Activated CD4-positive, alpha-beta T cell treated with anti-CD3 and anti-CD28 coated beads, Interleukin-2, amount 50 U/mL, for 16 hours (primary cell): Measurements from ENCODE around the gene TLK1.

Experiments
- DNase-seq: peaks from one replicate; pipeline ENCODE4 v3.0.0-alpha.2; 2020

TLK1 gene

DNA sequence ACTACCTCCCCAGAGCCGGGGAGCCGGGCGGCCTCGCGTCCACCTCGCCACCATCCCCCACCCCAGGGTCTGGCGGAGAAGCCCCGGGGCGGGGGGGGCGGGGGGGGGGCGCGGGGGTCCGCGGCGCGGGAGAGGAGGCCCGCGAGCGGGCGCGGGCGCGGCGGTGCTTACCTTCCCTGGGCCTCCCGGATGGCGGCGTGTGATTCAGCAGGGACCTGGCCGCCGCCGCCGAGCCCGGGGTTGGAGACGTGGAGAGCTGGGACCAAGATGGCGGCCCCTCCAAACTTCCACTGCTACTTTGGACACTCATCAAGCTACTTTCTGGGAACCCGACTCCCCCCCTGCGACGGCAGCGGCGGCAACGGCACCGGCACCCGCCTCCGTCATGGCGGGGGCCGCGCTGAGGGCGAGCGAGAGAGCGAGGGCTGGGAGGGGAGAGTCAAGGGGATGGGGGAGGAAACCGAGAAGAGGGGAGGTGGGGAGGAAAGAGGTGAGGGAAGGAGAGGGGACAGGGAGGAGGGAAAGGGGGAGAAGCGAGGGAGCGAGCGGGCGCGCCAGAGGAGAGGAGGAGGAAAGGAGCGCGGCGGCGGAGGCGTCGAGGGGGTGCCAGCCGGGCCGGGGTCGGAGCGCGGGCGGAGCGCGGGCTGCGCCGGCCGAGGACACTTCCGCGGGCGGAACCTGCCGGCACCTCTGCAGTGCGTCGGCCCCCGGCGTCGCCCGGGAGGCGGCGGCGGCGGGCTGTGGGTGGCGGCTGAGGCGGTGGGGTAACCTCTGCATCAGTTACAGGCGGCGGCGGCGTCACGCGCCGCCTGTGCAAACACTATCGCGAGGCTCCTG is at the start of gene TLK1:
Gene TLK1 (minus strand): TSS at position 775 of the 837 bp plus-strand sequence. CDS start 465 bp downstream, at position 310.
- peak; percentile 80 for DNase-seq

DNA sequence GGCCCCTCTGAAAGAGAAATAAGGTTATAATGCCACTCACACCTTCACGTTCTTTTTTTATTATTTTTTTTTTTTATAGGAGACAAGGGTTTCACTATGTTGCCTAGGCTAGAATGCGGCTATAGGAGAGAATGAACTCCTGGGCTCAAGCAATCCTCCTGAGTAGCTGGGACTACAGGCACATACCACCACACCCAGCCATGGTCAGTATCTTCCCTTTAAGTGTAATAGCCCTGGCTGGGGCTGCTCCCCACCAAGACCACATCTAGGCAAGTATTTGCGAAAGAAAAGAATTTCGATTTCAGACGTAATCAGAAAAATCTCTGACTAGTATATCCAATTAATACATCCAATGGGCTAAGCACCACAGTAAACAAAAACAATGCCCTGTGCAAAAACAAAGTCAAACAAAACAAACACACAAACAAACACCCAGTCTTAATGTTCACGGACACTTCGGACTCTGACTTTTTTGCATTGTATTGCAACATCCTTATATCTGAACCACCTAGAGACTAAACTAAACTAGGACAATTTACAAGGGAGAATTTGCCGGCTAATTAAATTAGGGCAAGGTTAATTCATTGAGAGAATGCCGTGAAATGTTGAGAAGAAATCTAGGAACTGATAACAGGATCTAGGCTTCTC is 49.6 kb upstream of the TLK1 start:
- no peak for DNase-seq

DNA sequence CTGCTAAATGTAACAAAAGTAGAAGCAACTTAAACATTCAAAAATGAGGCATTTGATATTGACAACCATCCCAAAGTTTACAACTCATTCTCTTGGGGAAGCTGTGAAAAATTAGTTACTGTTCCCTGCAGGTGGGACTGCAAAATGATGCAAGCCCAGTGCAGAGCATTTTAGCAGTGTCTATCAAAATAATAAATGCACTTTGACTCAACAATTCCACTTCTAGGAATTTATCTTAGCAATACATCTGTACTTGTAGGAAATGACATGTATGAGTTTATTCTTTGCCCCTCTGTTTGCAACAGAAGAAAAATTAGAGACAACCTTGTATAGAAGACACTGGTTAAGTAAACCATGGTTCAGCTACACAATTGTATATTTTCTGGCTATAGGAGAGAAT is 48.0 kb upstream of the TLK1 start:
- DNase-seq, result peak; percentile 21

DNA sequence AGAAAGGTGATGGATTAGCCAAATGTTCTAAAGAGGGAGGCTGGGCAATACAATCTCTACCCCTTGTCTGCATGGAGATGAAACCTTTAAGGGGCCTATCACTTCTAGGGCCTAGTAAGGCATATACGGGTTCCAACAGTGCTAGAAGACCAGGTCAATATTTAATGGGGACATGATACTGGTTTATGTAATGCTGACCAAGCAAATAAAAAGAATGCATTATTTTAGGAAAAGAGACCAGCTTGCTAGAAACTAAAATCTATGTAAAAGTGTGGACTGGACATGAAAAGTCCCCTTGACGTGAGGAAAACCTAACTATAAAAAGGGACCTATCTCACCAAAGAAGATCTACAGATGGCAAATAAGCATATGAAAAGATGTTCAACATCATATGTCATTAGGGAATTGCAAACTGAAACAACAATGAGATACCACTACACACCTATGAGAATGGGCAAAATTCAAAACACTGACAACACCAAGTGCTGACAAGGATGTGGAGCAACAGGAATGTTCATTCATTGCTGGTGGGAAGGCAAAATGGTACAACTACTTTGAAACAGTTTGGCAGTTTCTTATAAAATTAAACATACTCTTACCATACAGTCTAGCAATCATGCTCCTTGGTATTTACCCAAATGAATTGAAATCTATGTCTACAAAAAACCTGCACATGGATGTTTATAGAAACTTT is 45.9 kb upstream of the TLK1 start:
- no peak for DNase-seq

DNA sequence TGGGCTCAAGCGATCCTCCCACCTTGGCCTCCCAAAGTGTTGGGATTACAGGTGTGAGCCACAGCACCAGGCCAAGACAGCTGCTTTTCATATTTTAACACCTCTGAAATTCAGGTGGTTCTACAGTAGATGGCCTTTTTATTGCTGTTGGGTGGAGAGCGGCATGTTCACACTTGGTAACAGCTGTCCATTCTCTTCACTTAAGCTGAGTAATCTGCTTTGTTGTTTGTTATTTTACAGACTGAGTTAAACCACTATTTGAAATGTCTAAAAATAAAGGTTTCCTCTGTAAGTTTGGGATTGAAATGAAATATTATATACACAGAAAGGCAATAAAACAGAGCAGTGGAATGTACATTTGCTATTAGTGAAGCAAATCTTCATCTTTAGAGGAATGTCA is 44.9 kb upstream of the TLK1 start:
- DNase-seq, result no peak

DNA sequence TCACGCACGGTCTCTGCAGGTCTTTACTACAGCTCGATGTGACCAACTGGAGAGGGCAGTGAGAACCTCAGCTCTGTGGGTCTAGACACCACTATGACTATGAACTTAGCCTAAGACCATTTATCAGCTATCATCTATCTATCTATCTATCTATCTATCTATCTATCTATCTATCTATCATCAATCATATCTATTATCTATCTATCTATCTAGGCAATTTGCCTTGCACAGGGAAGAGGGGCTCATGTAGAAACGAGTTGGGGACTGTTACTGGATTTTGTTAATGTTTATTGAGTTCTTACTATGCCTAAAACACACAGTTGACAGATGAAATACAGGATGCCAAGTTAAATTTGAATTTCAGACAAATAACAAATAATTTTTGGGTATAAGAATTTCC is 41.1 kb upstream of the TLK1 start:
- DNase-seq, result no peak

DNA sequence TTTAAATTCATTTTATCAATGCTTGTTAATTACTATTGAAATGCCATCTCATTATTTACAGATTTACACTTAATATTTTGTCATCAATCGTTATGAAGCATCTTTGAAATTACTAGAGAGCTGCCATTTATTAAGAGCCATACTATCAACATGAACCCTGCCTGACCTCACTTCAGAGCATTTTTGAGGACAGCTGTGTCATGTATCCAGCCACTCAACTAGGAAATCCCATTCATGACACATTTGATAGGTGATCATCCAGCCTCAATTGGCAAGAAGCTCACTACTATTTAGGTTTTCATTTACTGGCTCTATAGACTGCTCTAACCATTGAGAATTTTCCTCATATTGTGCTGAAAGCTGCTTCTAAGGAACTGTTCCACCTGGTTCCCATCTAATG is 40.6 kb upstream of the TLK1 start:
- DNase-seq, result no peak

DNA sequence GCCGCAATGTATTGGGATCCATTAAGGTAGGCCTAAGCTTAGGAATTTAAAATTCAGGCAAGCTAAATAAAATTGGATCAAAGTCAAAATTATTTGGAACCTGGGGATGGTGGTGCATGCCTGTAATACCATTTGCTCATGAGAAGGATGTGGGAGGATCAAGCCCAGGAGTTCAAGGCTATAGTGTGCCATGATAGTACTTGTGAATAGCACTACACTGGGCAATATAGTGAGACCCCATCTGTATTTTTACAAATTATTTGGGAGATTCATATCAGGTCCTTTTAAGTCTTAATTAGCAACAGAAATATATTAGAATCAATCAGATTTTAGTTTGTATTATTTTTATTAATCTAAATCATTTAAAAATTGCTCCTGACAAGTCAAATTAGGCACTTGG is 39.8 kb upstream of the TLK1 start:
- DNase-seq, result no peak

DNA sequence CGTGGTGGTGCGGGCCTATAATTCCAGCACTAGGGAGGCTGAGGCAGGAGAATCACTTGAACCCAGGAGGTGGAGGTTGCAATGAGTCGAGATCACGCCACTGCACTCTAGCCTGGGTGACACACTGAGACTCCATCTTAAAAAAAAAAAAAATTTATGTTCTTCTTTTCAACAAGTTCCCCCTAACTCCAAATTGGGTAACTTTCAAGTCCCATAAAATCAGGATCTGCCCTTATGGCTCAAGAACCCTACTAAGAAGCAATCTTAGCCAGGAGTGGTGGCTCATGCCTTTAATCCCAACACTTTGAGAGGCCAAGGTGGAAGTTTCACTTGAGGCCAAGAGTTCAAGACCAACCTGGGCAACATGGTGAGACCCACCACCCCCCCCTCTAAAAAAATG is 30.3 kb upstream of the TLK1 start:
- DNase-seq, result no peak

DNA sequence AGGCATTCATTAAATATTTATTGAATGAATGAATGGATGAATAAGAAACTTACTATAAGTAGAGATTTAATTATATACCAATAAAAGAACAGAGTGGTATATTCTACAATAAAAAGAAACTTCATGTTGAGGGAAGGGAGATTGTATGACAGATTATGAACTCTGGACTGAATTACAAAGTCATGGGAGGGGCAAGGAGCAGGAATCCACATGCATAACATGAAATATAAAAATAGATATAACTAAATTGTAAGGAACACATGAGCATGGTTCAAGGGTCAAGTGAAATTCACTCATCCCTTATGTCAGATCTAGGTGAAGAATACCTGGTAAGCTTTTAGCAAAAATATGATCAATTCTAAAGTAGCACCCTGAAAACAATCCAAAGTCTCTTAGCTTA is 27.1 kb upstream of the TLK1 start:
- DNase-seq, result no peak

DNA sequence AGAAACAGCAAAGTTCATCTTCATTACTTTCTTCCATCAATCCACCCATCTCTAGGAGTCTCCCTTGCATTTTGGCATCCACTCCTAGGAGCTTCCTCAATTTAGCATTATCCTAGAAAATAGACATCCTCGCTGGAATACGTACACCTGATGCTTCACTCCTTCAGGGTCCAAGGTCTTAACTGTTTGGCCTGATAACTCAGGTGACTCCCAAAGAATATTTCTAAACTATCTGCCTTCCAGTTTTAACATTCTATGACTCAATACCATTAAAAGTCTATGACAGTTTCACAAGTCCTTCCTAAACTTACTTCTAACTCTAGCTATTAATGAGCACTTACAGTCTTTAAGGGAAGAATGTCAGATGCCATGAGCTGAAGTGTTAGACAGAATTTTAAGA is 26.5 kb upstream of the TLK1 start:
- DNase-seq, result no peak

DNA sequence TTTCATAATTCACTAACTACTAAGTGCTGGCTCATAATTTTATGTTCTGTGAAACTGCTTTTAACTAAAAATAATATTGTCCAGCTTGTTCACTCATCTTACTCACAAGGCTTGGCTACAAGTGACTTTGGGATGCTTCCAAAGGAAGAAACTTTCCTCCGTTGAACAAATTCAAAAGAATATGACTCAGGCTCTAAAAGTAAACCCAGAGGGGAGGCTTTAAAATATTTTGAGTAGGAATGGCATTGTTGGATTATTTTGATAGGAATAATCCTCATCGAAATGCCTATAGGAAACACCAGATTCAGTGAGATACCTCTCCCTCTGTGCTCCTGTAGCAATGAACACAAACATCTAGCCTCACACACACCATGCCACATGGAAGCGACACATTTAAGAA is 25.2 kb upstream of the TLK1 start:
- no peak for DNase-seq

DNA sequence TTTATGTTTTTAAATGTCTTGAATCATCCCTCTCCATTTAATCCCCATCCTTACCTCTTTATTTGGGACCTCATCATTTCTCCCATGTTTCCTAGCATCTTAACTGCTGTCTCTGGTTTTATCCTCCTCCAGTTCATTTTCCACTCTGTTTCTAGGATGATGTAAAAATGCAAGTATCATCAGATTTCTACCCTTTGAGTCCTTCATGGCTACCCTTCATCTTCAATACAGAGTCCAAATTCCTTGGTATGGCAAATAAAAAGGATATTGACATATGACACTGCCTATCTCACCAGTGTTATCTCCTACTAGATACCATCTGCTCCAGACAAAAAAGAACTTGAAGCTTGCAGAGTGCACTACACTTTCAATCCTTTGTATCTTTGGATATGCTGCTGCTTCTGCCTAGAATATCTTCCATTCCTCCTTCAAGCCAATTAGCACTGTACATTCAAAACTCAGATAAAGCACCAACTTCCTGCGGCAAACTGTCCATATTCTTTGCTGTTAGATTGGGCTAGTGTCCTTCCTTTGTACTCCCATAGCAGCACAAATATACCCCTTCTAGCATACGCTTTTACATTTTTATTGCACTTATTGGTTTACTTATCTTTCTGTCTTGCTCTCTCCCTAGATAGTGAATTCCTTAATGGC is 24.6 kb upstream of the TLK1 start:
- no peak for DNase-seq

DNA sequence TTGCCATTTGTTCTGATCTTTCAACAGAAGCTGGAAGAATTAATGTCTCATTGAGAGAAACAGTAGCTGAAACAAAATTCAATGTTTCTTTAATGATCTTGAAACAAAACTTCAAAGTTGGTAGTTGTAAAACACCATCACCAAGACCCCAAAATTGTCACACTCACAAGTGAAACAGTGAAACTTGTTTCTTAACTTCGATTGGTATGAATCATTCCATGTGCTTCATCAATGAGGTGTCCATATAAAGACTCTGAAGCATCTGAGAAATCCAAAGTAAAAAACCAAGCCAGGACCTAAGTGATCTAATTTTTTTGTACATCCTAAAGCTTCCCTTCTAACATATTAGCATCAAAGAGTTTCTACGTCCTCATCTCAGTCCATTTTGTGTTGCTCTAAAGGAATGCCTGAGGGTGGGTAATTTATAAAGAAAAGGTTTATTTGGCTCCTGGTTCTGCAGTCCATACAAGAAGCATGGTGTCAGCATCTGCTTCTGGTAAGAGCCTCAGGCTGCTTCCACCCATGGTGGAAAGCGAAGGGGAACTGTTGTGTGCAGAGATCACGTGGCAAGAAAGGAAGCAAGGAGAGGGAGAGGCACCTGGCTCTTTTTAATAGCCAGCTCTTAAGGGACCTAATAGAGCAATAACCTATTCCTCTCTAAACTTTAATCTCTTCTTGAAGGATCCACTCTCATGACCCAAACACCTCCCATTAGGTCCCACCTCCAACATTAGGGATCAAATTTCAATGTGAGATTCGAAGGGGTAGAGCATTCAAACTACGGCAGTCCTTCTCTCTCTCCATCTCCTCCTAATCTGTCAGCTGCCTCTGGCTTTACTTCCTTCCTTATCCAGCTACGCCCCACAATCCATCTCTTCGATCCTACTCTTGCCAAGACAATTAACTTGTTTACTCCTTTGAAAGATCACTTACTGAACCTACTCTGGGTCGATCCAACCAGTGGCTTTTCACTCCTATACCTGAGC is 20.7 kb upstream of the TLK1 start:
- DNase-seq, result peak; percentile 58

DNA sequence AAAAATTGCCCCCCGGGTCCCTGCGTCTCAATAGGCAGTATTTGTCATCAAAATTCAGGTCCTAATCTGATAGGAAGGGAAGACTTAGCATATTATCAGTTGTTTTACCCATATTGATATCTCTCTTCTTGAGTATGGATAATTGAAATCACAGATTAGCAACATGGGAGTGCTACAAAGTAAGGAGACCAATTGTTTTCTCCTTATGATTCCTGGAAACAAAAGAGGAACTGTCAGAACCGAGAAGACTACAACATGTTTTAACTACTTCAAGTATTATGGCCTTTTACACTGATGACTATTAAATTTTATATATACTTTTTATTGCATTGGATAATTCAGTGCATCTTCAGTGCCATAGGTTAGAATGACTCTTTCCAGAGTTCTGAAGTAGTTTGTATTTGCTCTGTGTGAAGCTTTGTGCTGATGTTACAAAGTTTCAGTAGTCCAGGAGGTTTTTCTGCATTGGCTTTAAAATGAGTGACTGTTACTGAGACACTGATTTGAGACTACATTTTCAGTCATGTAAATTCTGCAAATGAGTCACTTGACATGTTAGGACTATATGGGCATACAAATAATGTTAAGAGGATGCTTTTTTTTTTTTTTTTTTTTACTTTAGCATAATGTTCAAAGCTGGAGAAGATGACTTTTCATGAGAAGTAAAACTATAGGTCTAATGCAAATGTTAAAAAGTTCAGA is 19.7 kb upstream of the TLK1 start:
- peak; percentile 79 for DNase-seq

DNA sequence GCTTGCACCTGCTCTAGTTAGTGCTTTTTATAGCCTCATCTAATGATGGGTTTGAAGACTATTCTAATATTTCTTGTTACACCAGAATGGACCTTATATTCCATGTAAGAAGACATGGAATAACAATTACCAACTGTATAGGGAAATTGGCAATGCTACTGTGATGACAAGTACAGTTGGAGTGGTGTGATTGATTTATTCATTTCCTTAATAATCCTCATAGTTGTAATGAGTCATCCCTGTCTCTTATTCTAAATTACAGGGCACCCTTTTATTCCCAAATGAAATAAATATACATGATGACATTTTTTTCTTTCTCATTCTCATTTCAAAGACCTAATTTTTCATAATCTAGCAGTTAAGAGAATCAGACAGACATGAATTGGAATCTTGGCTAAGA is 18.3 kb upstream of the TLK1 start:
- DNase-seq, result no peak

DNA sequence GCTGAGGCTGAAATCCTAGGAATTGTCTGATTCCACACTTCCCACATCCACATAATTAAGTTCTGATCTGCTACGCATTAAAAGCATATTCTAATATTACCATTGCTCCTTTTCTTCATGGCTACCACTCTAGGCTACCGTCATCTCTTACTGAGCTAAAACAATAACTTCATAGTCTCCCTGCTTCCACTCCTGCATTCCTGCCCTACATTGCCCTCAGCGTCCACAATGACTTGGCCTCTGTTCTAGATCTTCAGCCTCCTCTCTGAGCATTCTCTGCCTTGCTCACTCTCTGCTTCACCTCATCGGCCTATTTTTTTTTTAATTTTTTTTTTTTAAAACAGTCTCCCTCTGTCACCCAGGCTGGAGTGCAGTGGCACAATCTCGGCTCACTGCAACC is 15.8 kb upstream of the TLK1 start:
- DNase-seq, result no peak

DNA sequence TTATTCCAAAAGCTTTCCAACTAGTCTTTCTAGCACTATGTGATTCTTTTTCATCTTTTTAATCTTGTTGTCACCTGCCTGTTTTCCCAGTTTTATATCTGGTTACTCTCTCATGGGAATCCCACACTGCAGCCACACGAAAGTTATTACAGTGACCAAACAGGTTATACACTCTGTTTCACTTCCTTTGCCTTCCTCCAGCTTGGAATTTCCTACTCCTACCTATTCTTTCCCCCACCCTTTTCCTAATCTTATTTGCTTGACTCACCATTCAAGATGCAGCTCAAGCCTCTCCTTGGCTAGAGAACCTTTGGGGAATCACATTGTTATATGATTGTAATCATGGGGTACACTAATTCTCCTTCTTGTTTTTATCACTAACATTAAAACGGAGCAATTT is 13.4 kb upstream of the TLK1 start:
- DNase-seq, result no peak

DNA sequence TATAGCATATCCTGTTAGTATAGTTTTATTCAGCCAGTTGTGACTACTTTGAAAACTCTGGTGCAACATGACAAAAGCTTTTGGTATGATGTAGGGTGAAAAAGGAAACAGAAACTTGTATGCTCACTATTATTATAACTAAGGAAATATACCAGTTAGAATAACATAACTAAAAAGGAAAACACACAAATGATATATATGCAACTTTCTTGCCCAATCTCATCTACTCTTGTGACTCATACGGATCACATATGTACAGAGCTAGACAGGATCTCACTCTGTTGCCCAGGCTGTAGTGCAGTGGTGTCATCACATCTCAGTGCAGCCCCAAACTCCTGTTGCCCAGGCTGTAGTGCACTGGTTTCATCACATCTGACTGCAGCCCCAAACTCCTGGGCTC is 12.4 kb upstream of the TLK1 start:
- peak; percentile 71 for DNase-seq

DNA sequence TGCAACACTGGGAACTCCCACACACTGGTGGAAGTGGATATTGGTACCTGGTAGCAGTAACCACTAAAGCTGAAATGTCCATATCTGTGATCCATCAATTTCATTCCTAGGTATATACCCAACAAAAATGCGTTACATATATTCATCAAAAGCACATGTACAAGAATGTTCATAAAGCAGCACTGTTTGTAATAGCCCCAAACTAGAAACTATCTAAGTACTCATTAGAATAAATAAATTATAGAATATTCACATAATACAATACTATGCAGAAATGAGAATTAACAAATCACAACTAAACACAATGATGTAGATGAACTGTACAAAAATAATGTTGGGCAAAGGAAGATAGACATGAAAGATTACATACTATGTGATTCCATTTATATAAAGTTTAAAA is 11.1 kb upstream of the TLK1 start:
- no peak for DNase-seq

DNA sequence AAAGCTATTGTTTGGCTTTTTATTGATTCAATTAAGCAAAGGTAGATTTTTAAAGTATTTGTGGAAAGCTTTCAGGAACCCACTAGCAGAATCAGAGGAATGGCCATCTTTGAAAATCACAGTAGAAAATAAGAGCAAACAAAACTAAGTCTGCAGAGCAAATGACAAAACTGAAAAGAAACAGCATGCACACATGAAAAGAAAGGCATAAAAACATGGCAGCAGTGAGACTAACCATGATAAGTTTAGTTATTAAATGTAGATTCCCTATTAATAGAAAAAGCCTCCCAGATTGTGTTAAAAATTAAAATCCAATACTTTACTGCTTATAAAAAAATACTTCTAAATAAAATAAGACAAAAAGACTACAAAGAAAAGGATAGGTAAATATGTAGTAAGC is 9.1 kb upstream of the TLK1 start:
- no peak for DNase-seq

DNA sequence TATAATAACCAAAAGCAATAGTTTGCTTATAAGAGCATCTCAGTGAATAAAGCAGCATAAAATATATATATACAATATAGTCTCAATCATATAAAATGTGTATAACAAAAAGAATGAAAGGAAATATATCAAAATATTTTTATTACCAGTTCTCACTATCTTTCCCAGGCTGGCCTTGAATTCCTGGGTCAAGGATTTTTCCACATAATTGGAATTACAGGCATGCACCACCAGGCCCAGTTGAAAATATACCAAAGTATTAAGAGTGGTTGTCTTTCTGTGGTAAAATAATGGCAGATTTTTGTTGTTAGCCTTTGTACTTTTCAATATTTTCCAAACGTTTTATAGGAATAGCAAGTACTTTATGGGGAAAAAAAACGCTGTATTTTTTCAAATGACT is 8.6 kb upstream of the TLK1 start:
- no peak for DNase-seq
